ENCODE results near the gene TDRD7.

The TDRD7 gene

GRCh38 chr9:97373331-97373730 is 38.6 kb upstream of the TDRD7 start:
- no peak for DNase-seq
- H3K36me3 ChIP-seq = peaks cover 27 to 70% (median 47%) of the 10 kb centered on the region in 3 donors
- TF ChIP-seq, protein P1, sequence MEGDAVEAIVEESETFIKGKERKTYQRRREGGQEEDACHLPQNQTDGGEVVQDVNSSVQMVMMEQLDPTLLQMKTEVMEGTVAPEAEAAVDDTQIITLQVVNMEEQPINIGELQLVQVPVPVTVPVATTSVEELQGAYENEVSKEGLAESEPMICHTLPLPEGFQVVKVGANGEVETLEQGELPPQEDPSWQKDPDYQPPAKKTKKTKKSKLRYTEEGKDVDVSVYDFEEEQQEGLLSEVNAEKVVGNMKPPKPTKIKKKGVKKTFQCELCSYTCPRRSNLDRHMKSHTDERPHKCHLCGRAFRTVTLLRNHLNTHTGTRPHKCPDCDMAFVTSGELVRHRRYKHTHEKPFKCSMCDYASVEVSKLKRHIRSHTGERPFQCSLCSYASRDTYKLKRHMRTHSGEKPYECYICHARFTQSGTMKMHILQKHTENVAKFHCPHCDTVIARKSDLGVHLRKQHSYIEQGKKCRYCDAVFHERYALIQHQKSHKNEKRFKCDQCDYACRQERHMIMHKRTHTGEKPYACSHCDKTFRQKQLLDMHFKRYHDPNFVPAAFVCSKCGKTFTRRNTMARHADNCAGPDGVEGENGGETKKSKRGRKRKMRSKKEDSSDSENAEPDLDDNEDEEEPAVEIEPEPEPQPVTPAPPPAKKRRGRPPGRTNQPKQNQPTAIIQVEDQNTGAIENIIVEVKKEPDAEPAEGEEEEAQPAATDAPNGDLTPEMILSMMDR (IDR thresholded peaks at IDR 0.05) = no peak
- H3K27me3 ChIP-seq = no peaks in the 10 kb centered on the region
- H3K4me3 ChIP-seq = no peak overlapping the region
- H3K4me1 ChIP-seq = no peaks in the 10 kb centered on the region
- H3K27ac ChIP-seq = no peak overlapping the region
- H3K9me3 ChIP-seq = no peaks in the 10 kb centered on the region
- intact Hi-C loops (cut with DNase I; ENCODE audit: low total_unique reads) = no loop called here

- Histone ChIP-seq H3K4me3 (no peak overlapping the region), H3K27me3 (no peaks in the 10 kb centered on the region), H3K9me3 (no peaks in the 10 kb centered on the region), H3K27ac (no peak overlapping the region), H3K4me1 (no peaks in the 10 kb centered on the region), H3K36me3 (peaks cover 31 to 65% (median 43%) of the 10 kb centered on the region in 3 donors)
- intact Hi-C loops (cut with DNase I; ENCODE audit: low total_unique reads) = no loop called here
- TF ChIP-seq, protein P1 (IDR thresholded peaks at IDR 0.05) = no peak
- no peak for DNase-seq
These were observed 37.1 kb upstream of the TDRD7 start for GRCh38 chr9:97374811-97375210.

GRCh38 chr9:97376902-97377301 is 35.0 kb upstream of the TDRD7 start:
- no peak overlapping the region for H3K4me3 ChIP-seq
- no peaks in the 10 kb centered on the region for H3K9me3 ChIP-seq
- no peaks in the 10 kb centered on the region for H3K27me3 ChIP-seq
- intact Hi-C loops (cut with DNase I; ENCODE audit: low total_unique reads) = no loop called here
- TF ChIP-seq, protein P1 (IDR thresholded peaks at IDR 0.05) = no peak
- H3K27ac ChIP-seq = no peak overlapping the region
- DNase-seq = no peak
- H3K36me3 ChIP-seq = peaks cover 36 to 57% (median 37%) of the 10 kb centered on the region in 3 donors
- H3K4me1 ChIP-seq = no peaks in the 10 kb centered on the region

GRCh38 chr9:97382099-97382718 is 29.7 kb upstream of the TDRD7 start:
- H3K27me3 ChIP-seq = peaks cover 0 to 9% of the 10 kb centered on the region in 2 donors
- H3K4me3 ChIP-seq = no peak overlapping the region
- TF ChIP-seq, protein P1 (IDR thresholded peaks at IDR 0.05) = no peak
- no peak overlapping the region for H3K27ac ChIP-seq
- no peak for DNase-seq
- no peaks in the 10 kb centered on the region for H3K4me1 ChIP-seq
- H3K9me3 ChIP-seq = no peaks in the 10 kb centered on the region
- intact Hi-C loops (cut with DNase I; ENCODE audit: low total_unique reads) = no loop called here
- peaks cover 9 to 18% (median 11%) of the 10 kb centered on the region in 3 donors for H3K36me3 ChIP-seq

GRCh38 chr9:97384406-97385262 is 27.3 kb upstream of the TDRD7 start:
- peaks cover 0 to 6% (median 0%) of the 10 kb centered on the region in 3 donors for H3K36me3 ChIP-seq
- H3K9me3 ChIP-seq = no peaks in the 10 kb centered on the region
- no peak overlapping the region for H3K27ac ChIP-seq
- no peaks in the 10 kb centered on the region for H3K4me1 ChIP-seq
- H3K27me3 ChIP-seq = peaks cover 0 to 32% of the 10 kb centered on the region in 2 donors
- DNase-seq = no peak
- H3K4me3 ChIP-seq = no peak overlapping the region
- TF ChIP-seq, protein P1 (IDR thresholded peaks at IDR 0.05) = no peak
- intact Hi-C loops (cut with DNase I; ENCODE audit: low total_unique reads) = no loop called here
